G401 (cell line): ENCODE results near the gene DACH1. TPM values are rescaled to one million over a fixed set of nuclear protein-coding genes. Genes with fewer than 3 reads are reported as not detected.
"Not testable (repeated sequence)": the region's sequence is repeated elsewhere in the genome, so short reads cannot be mapped to it uniquely, and the experiment has no call there.

Source experiments
- DNase-seq: peaks from one replicate; pipeline ENCODE4 v3.0.0-alpha.2; 2015; ENCODE audit warnings: low spot score
- in situ Hi-C: cut with HindIII; loops from 2 replicates; pipeline ENCODE4 v1.10.0; 2016; ENCODE audit warnings: low sequenced_read_pairs, mixed read lengths
- total RNA-seq: library from RNA; depleted of rRNA; stranded (reverse); fragments of >200 nt; shearing (Covaris generic); gene quantifications from 2 replicates; pipeline ENCODE4 v1.2.3, GENCODE V29; 2014; rRNA removed

The DACH1 gene
- not detected in 2 replicates for total RNA-seq

- in situ Hi-C loops: no loop called here
- peak; percentile 21 for DNase-seq
Observed at GRCh38 chr13:71867131-71867814, at the start of gene DACH1. Gene DACH1 (minus strand): TSS chr13:71867204.

- in situ Hi-C loops: no loop called here
- no peak for DNase-seq
Observed at GRCh38 chr13:71913717-71914116, 46.7 kb upstream of the DACH1 start.

- in situ Hi-C loops: no loop called here
- DNase-seq: no peak
Observed at GRCh38 chr13:71912524-71912923, 45.5 kb upstream of the DACH1 start.

GRCh38 chr13:71906448-71906847 is 39.4 kb upstream of the DACH1 start:
- in situ Hi-C loops: no loop called here
- no peak for DNase-seq

GRCh38 chr13:71902676-71903075 is 35.7 kb upstream of the DACH1 start:
- in situ Hi-C loops: no loop called here

DNA sequence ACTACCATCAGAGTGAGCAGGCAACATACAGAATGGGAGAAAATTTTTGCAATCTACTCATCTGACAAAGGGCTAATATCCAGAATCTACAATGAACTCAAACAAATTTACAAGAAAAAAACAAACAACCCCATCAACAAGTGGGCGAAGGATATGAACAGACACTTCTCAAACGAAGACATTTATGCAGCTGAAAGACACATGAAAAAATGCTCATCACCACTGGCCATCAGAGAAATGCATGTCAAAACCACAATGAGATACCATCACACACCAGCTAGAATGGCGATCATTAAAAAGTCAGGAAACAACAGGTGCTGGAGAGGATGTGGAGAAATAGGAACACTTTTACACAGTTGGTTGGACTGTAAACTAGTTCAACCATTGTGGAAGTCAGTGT is 26.5 kb upstream of the DACH1 start:
- DNase-seq, in situ Hi-C loops: not testable (repeated sequence)

More at GRCh38 chr13:71902676-71903075, 35.7 kb upstream of the DACH1 start:
- DNase-seq: no peak

GRCh38 chr13:71886880-71887279 is 19.9 kb upstream of the DACH1 start:
- in situ Hi-C loops: no loop called here
- no peak for DNase-seq

DNA sequence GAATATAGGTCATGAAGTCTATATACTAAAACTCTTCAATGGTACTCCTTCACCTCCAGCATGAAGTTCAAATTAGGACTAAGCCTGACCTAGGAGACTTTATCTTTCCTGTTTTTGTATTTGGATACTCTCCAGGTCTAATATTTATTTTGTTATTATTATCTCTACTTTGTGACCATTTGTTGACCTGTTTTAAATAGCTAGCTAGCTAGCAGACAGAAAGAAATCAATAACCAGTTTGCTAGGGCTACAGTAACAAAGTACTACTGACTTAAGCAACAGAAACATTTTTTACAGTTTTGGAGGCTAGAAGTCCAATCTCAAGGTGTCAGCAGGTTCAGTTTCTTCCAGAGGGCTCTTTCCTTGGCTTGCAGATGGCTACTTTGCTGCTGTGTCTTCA is 15.1 kb upstream of the DACH1 start:
- in situ Hi-C loops: no loop called here
- DNase-seq: no peak

DNA sequence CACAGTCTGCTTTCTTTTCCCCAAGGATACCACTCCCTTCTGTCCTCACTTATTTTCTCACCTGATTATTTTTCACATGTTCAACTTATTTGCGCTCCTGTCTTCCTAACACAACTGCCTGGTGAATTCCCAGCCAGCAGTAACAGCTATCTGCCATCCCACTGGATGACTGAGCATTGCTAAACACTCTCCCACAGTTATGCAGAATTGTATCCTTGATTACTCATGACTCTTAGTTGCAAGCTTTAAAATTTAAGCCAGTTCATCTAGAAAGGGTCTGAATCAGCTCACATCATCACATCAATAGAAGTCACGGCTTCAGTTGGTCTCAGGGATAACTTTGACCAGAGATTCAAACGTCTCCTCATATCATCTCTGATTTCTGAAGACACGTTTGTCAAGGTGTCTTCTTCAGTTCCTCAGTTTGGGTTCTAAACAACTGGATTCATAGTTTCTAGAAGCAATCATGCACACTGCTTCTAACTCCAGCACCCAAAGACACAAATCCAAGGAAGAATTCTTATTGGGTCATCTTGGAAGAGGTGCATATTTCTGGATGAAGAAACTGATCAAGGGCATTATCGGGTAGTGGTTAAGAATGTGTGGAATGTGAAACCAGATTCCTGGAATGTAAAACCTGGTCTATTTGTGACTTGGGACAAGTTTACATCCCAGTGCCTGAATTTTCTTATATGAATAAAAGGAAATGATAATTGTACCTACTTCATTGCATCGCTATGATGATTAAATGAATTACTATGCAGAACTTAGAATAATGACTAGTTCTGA is 13.9 kb upstream of the DACH1 start:
- no peak for DNase-seq
- in situ Hi-C loops: no loop called here

DNA sequence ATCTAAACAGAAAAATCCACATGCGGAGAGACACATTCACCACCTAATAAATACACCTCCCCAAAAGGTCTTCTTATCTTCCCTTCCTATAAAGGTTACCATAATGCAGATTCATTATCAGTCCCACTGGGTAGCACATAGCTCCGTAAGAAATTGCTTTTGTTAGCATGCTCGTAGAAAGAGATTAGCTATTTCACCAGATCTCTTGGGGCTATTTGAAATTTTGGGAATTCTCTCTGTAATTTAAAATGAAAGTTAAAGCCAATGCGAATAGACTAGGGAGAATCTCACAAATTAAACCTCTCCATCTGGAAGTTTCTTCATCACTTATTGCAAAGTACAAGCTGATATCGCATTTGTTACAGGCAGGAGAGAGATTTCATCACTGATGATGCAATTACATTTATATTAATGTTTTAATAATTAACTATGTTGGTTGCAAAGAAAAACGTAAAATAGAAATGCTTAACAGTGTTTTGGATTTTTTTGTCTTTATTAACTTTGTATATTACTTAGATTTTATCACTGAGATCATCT is 12.9 kb upstream of the DACH1 start:
- no peak for DNase-seq
- in situ Hi-C loops: no loop called here

GRCh38 chr13:71879129-71879535 is 12.1 kb upstream of the DACH1 start:
- peak; percentile 19 for DNase-seq
- in situ Hi-C loops: no loop called here

DNA sequence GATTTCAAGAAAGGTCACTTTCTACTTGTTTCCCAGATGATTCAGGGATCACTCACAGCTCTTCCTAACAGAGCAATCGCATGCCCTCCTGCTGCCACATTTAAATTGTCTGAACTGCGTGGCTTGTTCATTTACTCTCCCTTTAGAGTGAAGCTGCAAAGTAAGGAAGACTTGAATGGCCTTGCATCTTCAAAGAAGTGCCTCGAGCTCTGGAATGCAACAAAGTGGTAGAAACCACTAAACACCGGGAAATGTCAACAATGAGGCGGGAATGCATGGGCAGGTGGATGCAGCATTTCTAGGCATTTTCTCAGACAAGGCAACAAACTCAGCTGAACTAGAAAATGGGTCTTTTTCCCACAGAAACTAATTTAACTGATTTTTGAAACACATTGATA is 10.3 kb upstream of the DACH1 start:
- in situ Hi-C loops: no loop called here
- DNase-seq: no peak

- no peak for DNase-seq
- in situ Hi-C loops: no loop called here
Observed at GRCh38 chr13:71876648-71877255, 9.7 kb upstream of the DACH1 start.

- in situ Hi-C loops: no loop called here
- no peak for DNase-seq
Observed at GRCh38 chr13:71875823-71876222, 8.8 kb upstream of the DACH1 start.

GRCh38 chr13:71874458-71874857 is 7.5 kb upstream of the DACH1 start:
- in situ Hi-C loops: no loop called here
- DNase-seq: no peak

GRCh38 chr13:71873418-71874247 is 6.6 kb upstream of the DACH1 start:
- in situ Hi-C loops: no loop called here
- DNase-seq: no peak

GRCh38 chr13:71871844-71872243 is 4.8 kb upstream of the DACH1 start:
- DNase-seq: no peak
- in situ Hi-C loops: no loop called here

- DNase-seq: no peak
- in situ Hi-C loops: no loop called here
Observed at GRCh38 chr13:71871176-71871754, 4.3 kb upstream of the DACH1 start.

DNA sequence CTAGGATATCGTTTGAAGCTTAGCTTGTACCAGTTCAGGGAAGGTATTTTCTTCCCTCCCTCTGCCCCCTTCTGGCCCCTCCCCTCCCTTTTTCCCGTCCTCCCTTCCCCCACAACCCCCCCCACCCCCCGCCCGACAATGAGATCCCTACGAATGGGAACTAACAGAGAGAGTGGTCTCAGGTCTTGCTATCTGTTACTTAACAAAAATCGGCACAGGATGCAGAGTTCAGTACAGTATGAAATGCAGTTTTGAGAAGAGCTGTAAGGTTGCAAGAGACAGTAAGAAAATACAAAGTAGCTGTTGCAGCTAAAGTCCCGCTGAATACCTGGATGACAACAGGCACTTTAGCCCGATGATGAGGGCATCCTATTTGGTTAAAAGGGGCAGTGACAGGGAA is 3.1 kb upstream of the DACH1 start:
- DNase-seq: no peak
- in situ Hi-C loops: no loop called here
